Stimulated activated CD8-positive, alpha-beta memory T cell treated with anti-CD3 and anti-CD28 coated beads, Interleukin-4, amount 100 ng/mL, for 24 hours (primary cell): ENCODE results near the gene CP.

Experiments
- DNase-seq: peaks from one replicate; pipeline ENCODE4 v3.0.0-alpha.2; 2020; ENCODE audit warnings: low read depth

Gene CP

GRCh38 chr3:149122721-149123578 lies 98.7 kb downstream of the CP start:
- no peak for DNase-seq
